ENCODE measurements around the gene MYOM1.
"Not testable (repeated sequence)": the region's sequence is repeated elsewhere in the genome, so short reads cannot be mapped to it uniquely, and the experiment has no call there.

MYOM1 gene

GRCh38 chr18:3051718-3052410 lies 167.9 kb downstream of the MYOM1 start:
- no peak for DNase-seq

DNA sequence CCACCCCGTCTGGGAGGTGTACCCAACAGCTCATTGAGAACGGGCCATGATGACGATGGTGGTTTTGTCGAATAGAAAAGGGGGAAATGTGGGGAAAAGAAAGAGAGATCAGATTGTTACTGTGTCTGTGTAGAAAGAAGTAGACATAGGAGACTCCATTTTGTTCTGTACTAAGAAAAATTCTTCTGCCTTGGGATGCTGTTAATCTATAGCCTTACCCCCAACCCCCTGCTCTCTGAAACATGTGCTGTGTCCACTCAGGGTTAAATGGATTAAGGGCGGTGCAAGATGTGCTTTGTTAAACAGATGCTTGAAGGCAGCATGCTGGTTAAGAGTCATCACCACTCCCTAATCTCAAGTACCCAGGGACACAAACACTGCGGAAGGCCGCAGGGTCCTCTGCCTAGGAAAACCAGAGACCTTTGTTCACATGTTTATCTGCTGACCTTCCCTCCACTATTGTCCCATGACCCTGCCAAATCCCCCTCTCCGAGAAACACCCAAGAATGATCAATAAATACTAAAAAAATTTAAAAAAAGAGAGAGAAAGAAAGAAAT lies 169.8 kb downstream of the MYOM1 start:
- DNase-seq, result not testable (repeated sequence)

GRCh38 chr18:3048820-3049349 lies 170.9 kb downstream of the MYOM1 start:
- no peak for DNase-seq

DNA sequence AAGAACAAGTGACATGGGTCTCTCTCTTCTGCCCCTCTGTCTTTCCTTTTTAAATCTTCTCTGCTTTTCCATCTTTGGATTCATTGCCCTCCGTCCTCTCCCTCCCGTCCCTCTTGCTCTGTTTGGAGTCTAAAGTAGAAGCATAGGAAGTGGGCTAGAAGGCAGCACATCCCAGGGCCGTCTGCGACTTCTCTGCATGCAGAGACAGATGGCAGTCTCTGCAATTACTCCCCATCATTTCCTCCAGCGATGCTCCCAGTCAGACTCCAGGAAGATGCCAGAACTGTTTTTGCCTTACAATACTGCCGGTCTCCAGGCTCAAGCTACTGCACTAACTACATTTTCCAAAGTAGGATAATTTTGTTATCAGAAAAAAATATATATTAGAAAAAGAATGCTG lies 171.6 kb downstream of the MYOM1 start:
- DNase-seq, result no peak

GRCh38 chr18:3046216-3046808 lies 173.5 kb downstream of the MYOM1 start:
- peak; percentile 33 for DNase-seq

DNA sequence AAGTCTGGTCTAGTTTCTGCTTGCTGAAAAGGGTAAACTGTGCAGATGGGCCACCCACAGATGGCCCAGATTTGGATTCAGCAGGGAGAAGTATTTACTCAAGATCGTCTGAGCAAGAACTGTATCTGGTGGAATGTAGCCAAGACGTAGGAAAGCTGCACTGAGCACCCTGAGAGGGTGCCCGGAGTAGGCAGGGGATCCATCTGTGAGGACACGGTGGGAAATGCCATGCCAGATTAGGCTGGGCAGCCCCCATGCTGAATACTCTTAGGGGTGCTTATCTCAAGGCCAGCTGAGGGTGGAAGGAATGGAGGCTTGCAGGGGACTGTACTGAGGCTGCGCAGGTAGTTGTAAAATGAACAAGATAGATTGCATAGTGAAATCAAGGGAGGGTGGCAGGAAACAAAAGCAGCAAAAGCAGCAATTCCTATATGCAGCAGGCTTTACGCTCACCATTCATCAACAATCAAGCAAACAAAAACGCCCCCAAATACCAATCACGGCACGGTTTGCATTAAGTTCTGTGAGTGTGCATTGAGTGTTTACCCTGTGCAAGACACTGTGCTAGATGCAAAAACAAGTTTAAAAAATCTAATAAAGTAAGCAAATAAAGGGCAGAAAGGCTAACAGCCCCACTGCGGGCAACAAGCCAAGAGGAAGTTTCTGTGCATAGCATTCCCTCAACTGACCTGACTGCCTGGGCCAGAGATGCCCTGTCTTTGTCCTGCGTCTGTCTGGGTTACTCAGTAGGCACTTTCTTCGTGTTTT lies 174.7 kb downstream of the MYOM1 start:
- DNase-seq, result no peak

DNA sequence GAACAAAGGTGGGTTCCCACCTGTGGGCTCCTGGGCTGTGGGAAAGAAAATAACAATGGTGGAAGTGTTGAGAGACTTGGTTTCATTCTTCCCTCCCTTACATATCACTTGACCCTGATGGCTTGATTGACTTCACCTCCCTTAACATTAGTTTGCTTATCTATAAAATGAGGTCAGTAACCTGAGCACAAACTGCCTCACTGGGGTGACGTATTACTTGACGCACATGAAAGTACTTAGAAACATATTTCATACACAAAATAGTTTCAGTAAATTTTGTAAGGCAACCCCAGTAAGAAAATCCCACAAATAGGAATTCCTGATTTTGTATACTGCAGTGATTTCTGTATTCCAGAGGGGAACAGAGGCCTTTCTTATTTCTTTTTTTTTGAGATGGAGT lies 177.4 kb downstream of the MYOM1 start:
- no peak for DNase-seq

GRCh38 chr18:3041843-3042242 lies 177.9 kb downstream of the MYOM1 start:
- no peak for DNase-seq

DNA sequence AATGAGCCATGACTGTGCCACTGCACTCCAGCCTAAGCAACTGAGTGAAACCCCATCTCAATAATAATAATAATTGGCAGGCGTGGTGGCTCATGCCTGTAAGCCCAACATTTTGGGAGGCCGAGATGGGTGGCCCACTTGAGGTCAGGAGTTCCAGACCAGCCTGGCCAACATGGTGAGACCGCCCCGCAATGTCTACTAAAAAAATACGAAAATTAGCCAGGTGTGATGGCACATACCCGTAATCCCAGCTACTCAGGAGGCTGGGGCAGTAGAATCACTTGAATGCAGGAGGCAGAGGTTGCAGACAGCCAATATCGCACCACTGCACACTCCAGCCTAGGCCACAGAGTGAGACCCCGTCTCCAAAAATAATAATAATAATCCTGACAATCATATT lies 178.9 kb downstream of the MYOM1 start:
- no peak for DNase-seq

DNA sequence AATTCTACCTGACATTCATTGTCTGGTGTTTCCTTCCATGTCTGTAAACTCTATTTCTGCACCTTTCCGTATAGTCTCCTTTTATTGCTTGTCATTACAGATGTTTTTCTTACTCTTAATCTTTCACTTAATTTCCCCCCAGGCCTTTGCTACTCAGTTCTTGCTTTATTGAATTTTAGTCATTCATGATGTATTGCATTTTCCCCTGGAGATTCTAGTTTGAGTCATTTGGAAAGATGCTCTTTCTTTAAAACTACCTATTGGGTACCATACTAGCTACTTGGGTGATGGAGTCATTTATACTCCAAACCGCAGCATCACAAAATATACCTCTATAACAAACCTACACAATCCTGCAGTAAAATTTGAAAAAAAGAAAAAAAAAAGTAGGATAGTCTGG lies 179.6 kb downstream of the MYOM1 start:
- DNase-seq, result no peak

DNA sequence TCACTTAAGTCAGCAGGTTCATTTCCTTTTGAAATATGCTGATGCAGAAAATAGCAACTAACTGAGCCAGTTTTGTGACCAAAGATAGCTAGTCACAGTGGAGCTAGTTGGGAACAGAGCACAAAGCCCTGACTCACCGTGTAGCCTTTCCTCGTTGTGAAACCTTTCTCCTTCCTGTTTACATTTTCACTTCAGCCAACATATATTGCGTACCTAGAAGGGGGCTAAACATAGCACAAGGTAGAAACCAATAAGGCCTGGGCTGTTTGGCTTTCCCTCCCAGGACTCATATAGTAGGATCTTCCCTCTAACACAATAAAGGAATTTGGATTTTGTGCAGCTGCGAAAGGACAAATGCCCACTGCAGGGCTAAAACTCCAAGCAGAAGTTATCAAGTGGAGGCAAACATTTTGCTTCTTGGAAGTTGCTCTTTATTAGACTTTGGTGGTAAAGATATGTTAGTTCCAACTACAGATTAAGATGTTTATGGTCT lies 182.3 kb downstream of the MYOM1 start:
- DNase-seq, result no peak

GRCh38 chr18:3036108-3036507 lies 183.7 kb downstream of the MYOM1 start:
- no peak for DNase-seq

- DNase-seq, result no peak
These were observed 184.1 kb downstream of the MYOM1 start for GRCh38 chr18:3035635-3036034.

DNA sequence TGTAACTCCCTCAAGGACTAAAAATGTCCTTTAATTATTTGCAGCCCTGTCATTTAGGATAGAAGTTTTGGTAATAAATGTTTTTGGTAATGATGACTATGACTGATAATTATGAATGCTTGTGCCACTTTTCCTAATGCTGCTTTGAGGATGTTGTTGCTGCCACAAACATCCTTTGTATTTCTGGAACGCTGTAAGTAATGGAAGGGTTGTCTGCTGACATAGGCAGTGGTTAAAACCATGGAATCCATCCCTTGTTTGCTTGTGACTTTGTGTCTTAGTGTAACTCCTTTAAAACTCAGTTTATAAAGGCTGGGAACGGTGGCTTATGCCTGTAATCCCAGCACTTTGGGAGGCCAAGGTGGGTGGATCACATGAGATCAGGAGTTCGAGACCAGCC lies 187.0 kb downstream of the MYOM1 start:
- no peak for DNase-seq

GRCh38 chr18:3029215-3029952 lies 190.4 kb downstream of the MYOM1 start:
- no peak for DNase-seq

GRCh38 chr18:3028115-3028514 lies 191.7 kb downstream of the MYOM1 start:
- not testable (repeated sequence) for DNase-seq

DNA sequence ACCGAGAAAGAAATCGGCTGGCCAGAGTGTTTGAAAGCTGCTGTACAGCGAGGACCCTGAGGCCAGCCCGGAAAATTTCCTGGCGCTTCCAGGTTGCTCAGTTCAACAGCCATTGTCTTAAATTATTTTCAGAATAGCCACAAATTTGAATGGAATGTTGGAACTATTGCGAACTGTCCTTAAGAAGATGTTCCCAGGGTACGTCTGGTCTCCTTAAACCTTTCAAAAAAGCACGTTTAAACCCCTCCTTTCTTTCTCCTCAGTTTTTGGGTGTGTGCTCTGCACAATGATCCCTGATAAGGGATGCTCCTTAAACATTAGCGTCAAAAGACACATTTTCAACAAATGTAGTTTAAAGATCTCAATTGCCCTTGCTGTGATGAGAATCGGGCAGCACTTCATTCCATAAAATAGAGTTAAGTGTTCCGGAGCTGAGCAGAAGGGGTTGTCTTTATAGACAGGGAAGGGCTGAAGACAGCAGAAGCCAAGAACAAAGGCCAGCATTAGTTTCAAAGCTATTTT lies 192.3 kb downstream of the MYOM1 start:
- DNase-seq, result no peak

DNA sequence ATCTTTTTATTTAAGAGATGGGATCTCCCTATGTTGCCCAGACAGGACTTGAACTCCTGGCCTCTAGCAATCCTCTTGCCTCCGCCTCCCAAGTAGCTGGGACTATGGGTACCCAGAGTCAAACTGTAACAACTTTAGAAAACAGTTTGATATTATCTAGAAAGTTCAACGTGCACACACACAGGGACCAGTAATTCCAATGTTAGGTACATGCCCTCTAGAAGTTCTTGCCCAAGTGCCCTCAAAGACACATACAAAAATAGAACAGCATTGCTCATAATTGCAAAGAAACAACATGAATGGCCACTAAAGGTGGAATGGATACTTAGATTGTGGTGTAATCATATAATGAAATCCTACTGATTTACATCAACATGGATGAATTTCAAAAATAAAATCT lies 194.2 kb downstream of the MYOM1 start:
- no peak for DNase-seq

- not testable (repeated sequence) for DNase-seq
These were observed 196.2 kb downstream of the MYOM1 start for GRCh38 chr18:3023603-3024002.

Measured in stimulated activated CD4-positive, alpha-beta T cell treated with anti-CD3 and anti-CD28 coated beads, Interleukin-1b, Interleukin-23, amount 100 ng/mL, for 48 hours (primary cell).